Stimulated activated CD8-positive, alpha-beta memory T cell treated with anti-CD3 and anti-CD28 coated beads, Interleukin-4, amount 100 ng/mL, for 48 hours (primary cell): ENCODE measurements around the gene TJP2.
"Not testable (repeated sequence)": the region's sequence is repeated elsewhere in the genome, so short reads cannot be mapped to it uniquely, and the experiment has no call there.

Experiments
- DNase-seq: peaks from one replicate; pipeline ENCODE4 v3.0.0-alpha.2; 2020

TJP2 gene

DNA sequence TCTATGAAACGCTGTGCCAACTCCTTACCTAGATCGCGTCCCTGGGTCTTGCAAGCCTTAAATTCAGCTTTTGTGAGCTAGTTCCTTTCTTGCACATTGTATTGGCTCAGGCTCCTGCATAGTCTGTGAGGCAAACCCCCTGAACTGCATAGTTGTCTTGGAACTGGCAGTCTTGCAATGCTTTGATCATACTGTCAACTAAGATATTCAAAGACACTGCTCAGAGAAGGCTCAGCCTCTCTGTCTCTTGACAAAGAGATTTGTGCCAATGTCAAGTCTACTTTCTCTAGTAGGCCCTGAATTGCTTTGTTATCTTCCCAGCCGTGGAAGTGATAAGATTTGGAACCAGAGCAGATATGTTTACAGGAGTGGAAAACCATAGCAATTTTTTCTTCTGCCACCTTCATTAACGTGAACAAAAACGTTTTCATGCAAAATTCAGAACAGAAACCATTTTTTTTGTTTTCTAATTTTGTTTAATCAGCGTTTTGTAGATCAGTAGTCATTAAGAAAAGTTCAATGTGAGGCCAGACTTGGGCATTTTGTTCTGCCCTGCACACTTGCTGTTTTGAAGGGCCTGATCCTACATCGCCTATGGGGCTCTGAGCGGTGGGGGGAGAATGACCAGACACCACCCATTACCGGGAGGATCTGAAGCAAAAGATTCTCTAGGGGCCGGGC is 123.4 kb downstream of the TJP2 start:
- no peak for DNase-seq

- no peak for DNase-seq
Observed at GRCh38 chr9:69299315-69299714, 125.2 kb downstream of the TJP2 start.

GRCh38 chr9:69299826-69300225 is 125.7 kb downstream of the TJP2 start:
- no peak for DNase-seq

DNA sequence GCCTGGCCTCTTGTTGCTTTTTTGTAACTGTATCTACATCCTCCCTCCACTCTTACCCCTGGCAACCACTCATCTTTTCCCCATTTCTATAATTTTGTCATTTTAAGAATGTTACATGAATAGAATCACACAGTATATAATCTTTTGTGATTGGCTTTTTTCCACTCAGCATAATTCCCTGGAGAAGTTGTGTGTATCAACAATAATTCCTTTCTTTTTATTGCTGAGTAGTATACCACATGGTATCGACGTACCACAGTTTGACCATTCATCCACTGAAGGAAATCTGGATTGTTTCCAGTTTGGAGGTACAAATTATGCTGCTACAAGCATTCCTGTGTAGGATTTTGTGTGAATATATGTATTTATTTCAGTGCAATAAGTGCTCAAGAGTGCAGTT is 129.3 kb downstream of the TJP2 start:
- DNase-seq, result no peak

GRCh38 chr9:69306895-69307445 is 132.9 kb downstream of the TJP2 start:
- not testable (repeated sequence) for DNase-seq

DNA sequence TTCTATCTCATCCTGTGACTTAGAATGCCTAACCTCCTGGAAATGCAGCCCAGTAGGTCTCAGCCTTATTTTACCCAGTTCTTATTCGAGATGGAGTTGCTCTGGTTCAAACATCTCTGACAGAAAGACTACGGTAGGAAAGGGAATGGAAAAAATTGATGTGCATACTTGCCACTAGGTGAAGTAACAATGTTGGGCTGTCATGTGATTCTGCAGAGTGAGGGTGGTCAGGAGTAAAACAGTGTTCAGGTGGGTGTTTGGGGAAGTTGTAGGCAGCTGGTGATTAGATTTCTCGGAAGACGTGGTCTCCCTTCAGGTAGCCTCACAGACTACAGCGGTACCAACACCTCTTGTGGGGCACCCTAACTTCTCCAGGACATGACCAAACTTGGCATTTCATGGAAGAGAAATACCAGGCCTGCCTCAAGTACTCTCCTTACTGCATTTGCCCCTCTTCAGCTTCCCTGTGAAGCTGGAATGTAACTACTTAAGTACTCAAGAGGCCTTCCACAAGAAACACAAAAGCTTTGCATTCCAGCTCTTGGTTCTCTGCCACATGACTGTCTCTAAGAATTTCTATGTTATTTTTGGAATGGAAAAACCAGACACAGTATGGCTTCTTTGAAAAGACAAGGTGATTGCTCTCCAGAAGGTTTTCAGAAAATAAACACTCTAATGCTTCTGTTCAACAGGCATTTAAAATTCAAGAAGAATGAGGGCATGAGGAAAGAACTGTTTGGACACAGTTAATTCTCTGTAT is 133.5 kb downstream of the TJP2 start:
- DNase-seq, result no peak

DNA sequence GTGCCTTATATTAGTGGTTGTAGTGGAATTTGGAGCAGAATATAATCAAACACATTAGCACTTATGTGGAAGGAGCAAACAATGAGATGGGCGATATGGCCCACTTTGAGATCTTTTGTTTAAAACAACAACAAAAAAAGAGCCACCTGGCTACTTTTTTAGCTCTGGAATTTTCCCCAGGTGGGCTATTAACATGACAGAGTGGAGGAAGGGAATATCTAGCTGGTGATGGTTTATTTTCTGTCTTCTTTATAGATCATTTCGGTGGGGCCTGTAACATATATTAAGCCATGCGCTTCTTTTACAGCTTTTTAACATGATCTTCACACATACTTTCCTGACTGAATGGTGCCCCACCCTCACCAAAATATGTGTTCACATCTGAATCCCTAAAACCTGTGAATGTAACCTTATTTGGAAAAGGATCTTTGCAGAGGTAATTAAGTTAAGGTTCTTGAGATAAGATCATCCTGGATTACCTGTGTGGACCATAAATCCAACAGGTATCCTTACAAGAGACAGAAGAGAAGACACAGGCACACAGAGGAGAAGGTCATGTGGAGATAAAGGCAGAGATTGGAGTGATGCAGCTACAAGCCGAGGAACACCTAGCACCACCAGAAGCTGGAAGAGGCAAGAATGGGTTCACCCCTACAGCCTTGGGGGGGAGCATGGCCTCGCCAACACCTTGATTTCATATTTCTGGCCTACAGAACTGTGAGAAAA is 134.3 kb downstream of the TJP2 start:
- no peak for DNase-seq

GRCh38 chr9:69313175-69313574 is 139.1 kb downstream of the TJP2 start:
- DNase-seq, result no peak

GRCh38 chr9:69314547-69314946 is 140.5 kb downstream of the TJP2 start:
- no peak for DNase-seq

GRCh38 chr9:69317081-69317480 is 143.0 kb downstream of the TJP2 start:
- no peak for DNase-seq

DNA sequence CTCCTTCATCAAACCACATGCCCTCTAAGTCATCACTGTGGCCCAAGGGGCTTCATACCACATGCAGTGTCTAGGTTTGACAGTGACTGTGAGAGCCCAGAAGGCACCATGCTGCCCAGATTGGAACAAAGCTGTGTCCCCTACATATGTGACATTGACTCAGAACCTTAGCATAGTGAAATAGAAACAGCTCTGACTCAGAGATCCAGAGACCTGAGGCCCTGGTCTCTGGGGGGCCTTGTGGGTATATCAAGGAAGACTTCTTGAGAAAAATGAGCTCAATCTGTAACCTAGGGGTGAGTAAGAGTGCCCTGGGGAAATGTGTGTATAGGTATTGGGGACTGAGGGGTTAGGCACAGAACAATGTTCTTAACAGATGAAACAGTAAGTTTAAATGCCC is 143.8 kb downstream of the TJP2 start:
- peak; percentile 51 for DNase-seq

- DNase-seq, result no peak
Observed at GRCh38 chr9:69319324-69320025, 145.4 kb downstream of the TJP2 start.

- DNase-seq, result no peak
Observed at GRCh38 chr9:69322256-69322655, 148.2 kb downstream of the TJP2 start.

DNA sequence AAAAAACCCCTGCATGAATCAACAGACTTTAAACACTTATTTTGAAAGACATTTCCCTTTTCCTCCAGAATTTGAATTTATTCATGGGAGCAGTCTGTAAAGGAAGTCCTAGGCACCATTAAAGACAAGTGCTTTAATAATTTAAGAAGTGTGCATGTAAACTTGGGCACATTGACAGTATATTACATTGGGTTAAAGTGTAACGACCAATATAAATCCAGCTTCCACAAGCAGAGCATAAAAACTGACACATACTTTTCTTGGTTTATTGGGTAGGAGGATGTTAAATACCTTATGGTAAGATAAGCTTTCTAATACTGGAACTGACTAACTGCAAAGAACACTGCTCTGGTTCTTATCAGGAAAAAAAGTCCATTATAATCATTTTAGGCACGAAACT is 149.8 kb downstream of the TJP2 start:
- no peak for DNase-seq
